ENCODE measurements around the gene SERPINE2.

Gene SERPINE2

GRCh38 chr2:224030786-224031185 lies 8.3 kb downstream of the SERPINE2 start:
- WGBS (ENCODE audit: extremely low coverage, insufficient coverage, low lambda C conversion rate) = no CpG with 5 or more reads among the region's 7 CpGs
- Histone ChIP-seq H3K56ac (ENCODE audit: low read length) (no peak overlapping the region), H2BK5ac (ENCODE audit: low read length) (no peak overlapping the region), H3K36me3 (ENCODE audit: control insufficient read depth, insufficient read depth, low read length) (peaks cover 12% of the 10 kb centered on the region), H2AK5ac (ENCODE audit: low read length) (no peak overlapping the region), H4K8ac (ENCODE audit: low read depth, low read length) (no peak overlapping the region), H3K4me2 (ENCODE audit: low read length) (no peak overlapping the region), H3K4me3 (ENCODE audit: low read length) (no peak overlapping the region), H3K4me1 (ENCODE audit: control insufficient read depth, low read depth, low read length) (peaks cover 31% of the 10 kb centered on the region), H2BK120ac (ENCODE audit: low read depth, low read length) (no peak overlapping the region), H3K27ac (ENCODE audit: low read depth, low read length) (no peak overlapping the region), H4K5ac (ENCODE audit: low read length) (no peak overlapping the region), H3K4ac (ENCODE audit: low read depth, low read length) (no peak overlapping the region), H3K27me3 (ENCODE audit: insufficient read depth, low read length, poor library complexity) (no peaks in the 10 kb centered on the region), H3K18ac (ENCODE audit: low read length) (no peak overlapping the region), H3K79me2 (ENCODE audit: control insufficient read depth, insufficient read depth, low read length) (peaks cover 98% of the 10 kb centered on the region), H3K23ac (ENCODE audit: low read length) (no peak overlapping the region), H2BK15ac (replicated peaks; ENCODE audit: low read depth) (no peak overlapping the region), H3K9ac (ENCODE audit: low read length) (no peak overlapping the region), H3K79me1 (ENCODE audit: low read length) (peaks cover 34% of the 10 kb centered on the region)
- no peak for DNase-seq

DNA sequence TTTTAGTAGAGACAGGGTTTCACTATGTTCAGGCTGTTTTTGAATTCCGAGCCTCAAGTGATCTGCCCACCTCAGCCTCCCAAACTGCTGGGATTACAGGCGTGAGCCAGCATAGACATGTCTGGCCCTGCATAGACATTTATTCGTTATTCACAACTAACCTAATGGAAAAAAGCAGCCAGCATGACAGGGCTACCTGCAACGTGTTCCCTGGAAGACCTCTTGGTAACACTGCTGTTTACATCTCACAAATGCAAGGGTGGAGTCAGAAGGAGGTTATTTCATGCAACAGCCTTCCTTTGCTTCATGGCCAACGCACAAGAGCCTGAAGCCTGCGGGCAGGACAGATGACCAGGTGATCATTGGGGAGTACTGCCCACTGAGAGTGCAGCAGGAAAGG lies 9.2 kb downstream of the SERPINE2 start:
- peaks cover 98% of the 10 kb centered on the region for H3K79me2 ChIP-seq (ENCODE audit: control insufficient read depth, insufficient read depth, low read length)
- H3K4me1 ChIP-seq (ENCODE audit: control insufficient read depth, low read depth, low read length) = peaks cover 34% of the 10 kb centered on the region
- no peak overlapping the region for H4K8ac ChIP-seq (ENCODE audit: low read depth, low read length)
- no peak overlapping the region for H3K27ac ChIP-seq (ENCODE audit: low read depth, low read length)
- no peak for DNase-seq
- no peak overlapping the region for H4K5ac ChIP-seq (ENCODE audit: low read length)
- H3K18ac ChIP-seq (ENCODE audit: low read length) = no peak overlapping the region
- H3K9ac ChIP-seq (ENCODE audit: low read length) = no peak overlapping the region
- H2AK5ac ChIP-seq (ENCODE audit: low read length) = no peak overlapping the region
- no peak overlapping the region for H2BK5ac ChIP-seq (ENCODE audit: low read length)
- H3K23ac ChIP-seq (ENCODE audit: low read length) = no peak overlapping the region
- H3K79me1 ChIP-seq (ENCODE audit: low read length) = peaks cover 38% of the 10 kb centered on the region
- H3K56ac ChIP-seq (ENCODE audit: low read length) = no peak overlapping the region
- no peak overlapping the region for H3K4me2 ChIP-seq (ENCODE audit: low read length)
- H2BK120ac ChIP-seq (ENCODE audit: low read depth, low read length) = no peak overlapping the region
- no peak overlapping the region for H3K4me3 ChIP-seq (ENCODE audit: low read length)
- H3K4ac ChIP-seq (ENCODE audit: low read depth, low read length) = no peak overlapping the region
- H3K36me3 ChIP-seq (ENCODE audit: control insufficient read depth, insufficient read depth, low read length) = peaks cover 12% of the 10 kb centered on the region
- no peaks in the 10 kb centered on the region for H3K27me3 ChIP-seq (ENCODE audit: insufficient read depth, low read length, poor library complexity)
- no CpG with 5 or more reads among the region's 6 CpGs for WGBS (ENCODE audit: extremely low coverage, insufficient coverage, low lambda C conversion rate)
- H2BK15ac ChIP-seq (replicated peaks; ENCODE audit: low read depth) = no peak overlapping the region

DNA sequence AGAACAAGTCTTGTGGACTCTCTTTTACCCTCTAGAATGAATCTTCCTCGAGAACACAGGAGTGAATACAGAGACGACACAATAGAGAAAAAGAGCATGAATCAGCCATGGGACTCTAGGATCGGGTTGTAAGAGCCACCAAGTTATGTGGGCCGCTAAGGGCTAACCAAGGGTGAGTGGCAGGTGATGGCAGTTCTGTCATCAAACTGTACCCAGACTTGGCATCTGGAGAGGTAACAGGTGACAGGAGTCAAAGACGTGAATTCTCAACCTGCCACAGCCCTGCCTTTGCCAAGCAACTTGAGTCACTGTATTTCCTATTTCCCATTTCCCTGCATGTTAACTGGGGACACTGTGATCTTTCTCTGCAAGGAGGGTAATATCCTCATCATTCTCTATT lies 11.2 kb downstream of the SERPINE2 start:
- H3K27ac ChIP-seq (ENCODE audit: low read depth, low read length) = no peak overlapping the region
- no peak for DNase-seq
- H3K23ac ChIP-seq (ENCODE audit: low read length) = no peak overlapping the region
- H3K36me3 ChIP-seq (ENCODE audit: control insufficient read depth, insufficient read depth, low read length) = peaks cover 13% of the 10 kb centered on the region
- WGBS (ENCODE audit: extremely low coverage, insufficient coverage, low lambda C conversion rate) = no CpG with 5 or more reads among the region's 5 CpGs
- H3K4me3 ChIP-seq (ENCODE audit: low read length) = no peak overlapping the region
- no peak overlapping the region for H2BK120ac ChIP-seq (ENCODE audit: low read depth, low read length)
- H2BK15ac ChIP-seq (replicated peaks; ENCODE audit: low read depth) = no peak overlapping the region
- no peak overlapping the region for H3K4ac ChIP-seq (ENCODE audit: low read depth, low read length)
- H4K8ac ChIP-seq (ENCODE audit: low read depth, low read length) = no peak overlapping the region
- no peak overlapping the region for H2BK5ac ChIP-seq (ENCODE audit: low read length)
- peaks cover 37% of the 10 kb centered on the region for H3K4me1 ChIP-seq (ENCODE audit: control insufficient read depth, low read depth, low read length)
- H4K5ac ChIP-seq (ENCODE audit: low read length) = no peak overlapping the region
- H3K4me2 ChIP-seq (ENCODE audit: low read length) = no peak overlapping the region
- H2AK5ac ChIP-seq (ENCODE audit: low read length) = no peak overlapping the region
- no peak overlapping the region for H3K56ac ChIP-seq (ENCODE audit: low read length)
- no peaks in the 10 kb centered on the region for H3K27me3 ChIP-seq (ENCODE audit: insufficient read depth, low read length, poor library complexity)
- peaks cover 98% of the 10 kb centered on the region for H3K79me2 ChIP-seq (ENCODE audit: control insufficient read depth, insufficient read depth, low read length)
- H3K79me1 ChIP-seq (ENCODE audit: low read length) = peaks cover 35% of the 10 kb centered on the region
- H3K9ac ChIP-seq (ENCODE audit: low read length) = no peak overlapping the region
- H3K18ac ChIP-seq (ENCODE audit: low read length) = no peak overlapping the region

- Histone ChIP-seq H3K18ac (ENCODE audit: low read length) (no peak overlapping the region), H3K9ac (ENCODE audit: low read length) (no peak overlapping the region), H3K36me3 (ENCODE audit: control insufficient read depth, insufficient read depth, low read length) (peaks cover 13% of the 10 kb centered on the region), H3K27me3 (ENCODE audit: insufficient read depth, low read length, poor library complexity) (no peaks in the 10 kb centered on the region), H2BK5ac (ENCODE audit: low read length) (no peak overlapping the region), H2BK15ac (replicated peaks; ENCODE audit: low read depth) (no peak overlapping the region), H3K4me3 (ENCODE audit: low read length) (no peak overlapping the region), H3K79me2 (ENCODE audit: control insufficient read depth, insufficient read depth, low read length) (peaks cover 95% of the 10 kb centered on the region), H2BK120ac (ENCODE audit: low read depth, low read length) (no peak overlapping the region), H2AK5ac (ENCODE audit: low read length) (no peak overlapping the region), H3K27ac (ENCODE audit: low read depth, low read length) (no peak overlapping the region), H4K8ac (ENCODE audit: low read depth, low read length) (no peak overlapping the region), H3K79me1 (ENCODE audit: low read length) (peaks cover 32% of the 10 kb centered on the region), H3K4me1 (ENCODE audit: control insufficient read depth, low read depth, low read length) (peaks cover 34% of the 10 kb centered on the region), H3K4ac (ENCODE audit: low read depth, low read length) (no peak overlapping the region), H4K5ac (ENCODE audit: low read length) (no peak overlapping the region), H3K4me2 (ENCODE audit: low read length) (no peak overlapping the region), H3K23ac (ENCODE audit: low read length) (no peak overlapping the region), H3K56ac (ENCODE audit: low read length) (no peak overlapping the region)
- no CpG with 5 or more reads among the region's 5 CpGs for WGBS (ENCODE audit: extremely low coverage, insufficient coverage, low lambda C conversion rate)
- DNase-seq = peak; percentile 96
Observed at GRCh38 chr2:224027070-224027469, 12.0 kb downstream of the SERPINE2 start.

DNA sequence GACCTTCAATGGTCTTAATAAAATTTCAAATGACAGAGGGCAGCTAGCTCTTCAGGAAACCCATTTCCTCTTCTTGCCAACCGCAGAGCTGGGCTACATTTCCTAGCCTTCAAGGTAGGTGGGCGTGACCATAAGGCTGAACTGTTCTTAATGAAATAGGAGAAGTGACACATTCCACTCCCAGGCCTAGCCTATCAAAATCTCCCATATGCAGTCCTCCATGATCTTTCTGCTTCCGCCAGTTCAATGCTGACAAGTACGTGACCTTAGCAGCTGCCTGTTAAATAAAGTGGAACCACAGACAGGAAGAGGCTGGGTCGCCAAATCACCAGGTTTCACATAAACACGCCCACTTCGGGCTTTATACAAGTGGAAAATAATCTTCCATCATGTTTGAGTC lies 13.2 kb downstream of the SERPINE2 start:
- no peak overlapping the region for H3K18ac ChIP-seq (ENCODE audit: low read length)

GRCh38 chr2:224024270-224024669 lies 14.8 kb downstream of the SERPINE2 start:
- Histone ChIP-seq H3K9ac (ENCODE audit: low read length) (no peak overlapping the region), H2BK120ac (ENCODE audit: low read depth, low read length) (no peak overlapping the region), H3K79me2 (ENCODE audit: control insufficient read depth, insufficient read depth, low read length) (peaks cover 90% of the 10 kb centered on the region), H2BK5ac (ENCODE audit: low read length) (no peak overlapping the region), H3K36me3 (ENCODE audit: control insufficient read depth, insufficient read depth, low read length) (peaks cover 7% of the 10 kb centered on the region), H2BK15ac (replicated peaks; ENCODE audit: low read depth) (no peak overlapping the region), H2AK5ac (ENCODE audit: low read length) (no peak overlapping the region), H3K4me2 (ENCODE audit: low read length) (no peak overlapping the region), H4K8ac (ENCODE audit: low read depth, low read length) (no peak overlapping the region), H3K4ac (ENCODE audit: low read depth, low read length) (no peak overlapping the region), H3K56ac (ENCODE audit: low read length) (no peak overlapping the region), H3K23ac (ENCODE audit: low read length) (no peak overlapping the region), H3K79me1 (ENCODE audit: low read length) (peaks cover 32% of the 10 kb centered on the region), H3K27me3 (ENCODE audit: insufficient read depth, low read length, poor library complexity) (no peaks in the 10 kb centered on the region), H4K5ac (ENCODE audit: low read length) (no peak overlapping the region), H3K4me3 (ENCODE audit: low read length) (no peak overlapping the region), H3K27ac (ENCODE audit: low read depth, low read length) (no peak overlapping the region), H3K4me1 (ENCODE audit: control insufficient read depth, low read depth, low read length) (peaks cover 33% of the 10 kb centered on the region), H3K18ac (ENCODE audit: low read length) (no peak overlapping the region)
- DNase-seq = peak; percentile 52
- WGBS (ENCODE audit: extremely low coverage, insufficient coverage, low lambda C conversion rate) = no CpG with 5 or more reads among the region's 4 CpGs

More for the DNA sequence above, 13.2 kb downstream of the SERPINE2 start:
- Histone ChIP-seq H3K4me3 (ENCODE audit: low read length) (no peak overlapping the region), H2BK15ac (replicated peaks; ENCODE audit: low read depth) (no peak overlapping the region), H3K27me3 (ENCODE audit: insufficient read depth, low read length, poor library complexity) (no peaks in the 10 kb centered on the region), H3K9ac (ENCODE audit: low read length) (no peak overlapping the region), H3K79me1 (ENCODE audit: low read length) (peaks cover 30% of the 10 kb centered on the region), H4K5ac (ENCODE audit: low read length) (no peak overlapping the region), H2BK120ac (ENCODE audit: low read depth, low read length) (no peak overlapping the region), H2BK5ac (ENCODE audit: low read length) (no peak overlapping the region), H3K27ac (ENCODE audit: low read depth, low read length) (no peak overlapping the region), H3K4me1 (ENCODE audit: control insufficient read depth, low read depth, low read length) (peaks cover 33% of the 10 kb centered on the region), H3K36me3 (ENCODE audit: control insufficient read depth, insufficient read depth, low read length) (peaks cover 6% of the 10 kb centered on the region), H3K4ac (ENCODE audit: low read depth, low read length) (no peak overlapping the region), H3K56ac (ENCODE audit: low read length) (no peak overlapping the region), H4K8ac (ENCODE audit: low read depth, low read length) (no peak overlapping the region), H3K79me2 (ENCODE audit: control insufficient read depth, insufficient read depth, low read length) (peaks cover 91% of the 10 kb centered on the region), H3K23ac (ENCODE audit: low read length) (no peak overlapping the region), H2AK5ac (ENCODE audit: low read length) (no peak overlapping the region), H3K4me2 (ENCODE audit: low read length) (no peak overlapping the region)
- WGBS (ENCODE audit: extremely low coverage, insufficient coverage, low lambda C conversion rate) = no CpG with 5 or more reads among the region's 7 CpGs
- peak; percentile 86 for DNase-seq

Data from mesendoderm (in vitro differentiated cells).